CD4-positive, alpha-beta T cell treated with Interleukin-15 for 4 hours (primary cell): Measurements from ENCODE around the gene CCDC194.

ENCODE experiments used
- DNase-seq: peaks from one replicate; pipeline ENCODE4 v3.0.0-alpha.2; 2020; ENCODE audit warnings: low spot score

The CCDC194 gene

GRCh38 chr19:17393914-17394313 is at the start of gene CCDC194:
CCDC194 (minus strand) TSS chr19:17394196; CDS start chr19:17394158, 38 bp downstream.
- DNase-seq = no peak

GRCh38 chr19:17441241-17442021 is 47.4 kb upstream of the CCDC194 start:
- no peak for DNase-seq

GRCh38 chr19:17436874-17437267 is 42.9 kb upstream of the CCDC194 start:
- DNase-seq = no peak

GRCh38 chr19:17436094-17436873 is 42.3 kb upstream of the CCDC194 start:
- no peak for DNase-seq

- DNase-seq = no peak
Measured at GRCh38 chr19:17435218-17435617, 41.2 kb upstream of the CCDC194 start.

GRCh38 chr19:17431417-17431816 is 37.4 kb upstream of the CCDC194 start:
- no peak for DNase-seq

- DNase-seq = no peak
Measured at GRCh38 chr19:17429641-17430113, 35.7 kb upstream of the CCDC194 start.

- no peak for DNase-seq
Measured at GRCh38 chr19:17424743-17425365, 30.9 kb upstream of the CCDC194 start.

- DNase-seq = no peak
Measured at GRCh38 chr19:17423429-17424208, 29.6 kb upstream of the CCDC194 start.

- no peak for DNase-seq
Measured at GRCh38 chr19:17421942-17422341, 27.9 kb upstream of the CCDC194 start.

GRCh38 chr19:17420475-17420924 is 26.5 kb upstream of the CCDC194 start:
- DNase-seq = peak; percentile 19

- DNase-seq = peak; percentile 97
Measured at GRCh38 chr19:17419621-17420474, 25.9 kb upstream of the CCDC194 start, which contains the start of gene MVB12A. MVB12A (plus strand) TSS chr19:17420047; CDS start chr19:17420136, 89 bp downstream.

- DNase-seq = no peak
Measured at GRCh38 chr19:17419154-17419620, 25.2 kb upstream of the CCDC194 start.

- no peak for DNase-seq
Measured at GRCh38 chr19:17418710-17419109, 24.7 kb upstream of the CCDC194 start.

- no peak for DNase-seq
Measured at GRCh38 chr19:17415121-17415520, 21.1 kb upstream of the CCDC194 start.

GRCh38 chr19:17414097-17414496 is 20.1 kb upstream of the CCDC194 start:
- DNase-seq = no peak

GRCh38 chr19:17411801-17412200 is 17.8 kb upstream of the CCDC194 start:
- no peak for DNase-seq

- no peak for DNase-seq
Measured at GRCh38 chr19:17409990-17410389, 16.0 kb upstream of the CCDC194 start.

GRCh38 chr19:17406887-17407196 is 12.8 kb upstream of the CCDC194 start:
- DNase-seq = no peak

GRCh38 chr19:17406046-17406886 is 12.3 kb upstream of the CCDC194 start:
- DNase-seq = no peak
